ENCODE measurements around the gene ZSCAN5A. TPM values are rescaled to one million over a fixed set of nuclear protein-coding genes. Genes with fewer than 3 reads are reported as not detected.
"Not testable (repeated sequence)": the region's sequence is repeated elsewhere in the genome, so short reads cannot be mapped to it uniquely, and the experiment has no call there.

ZSCAN5A gene
- polyA plus RNA-seq, 1 of the 3 experiments (the other 2 are of a cell fraction) = 6.8 TPM

GRCh38 chr19:56199687-56200086, 115.0 kb downstream of the ZSCAN5A start:
- DNase-seq = no peak
- Histone ChIP-seq H3K9me2 (no peaks in the 10 kb centered on the region), H3K4me3 (ENCODE audit: low read depth in 2 of 2, low read length in 1 of 2) (no peak overlapping the region), H3K36me3 (replicated peaks in 1 of 2; ENCODE audit: control insufficient read depth in 1 of 2, insufficient read depth in 2 of 2, low read length in 1 of 2) (no peaks in the 10 kb centered on the region), H3K27ac (ENCODE audit: low read depth in 2 of 2, low read length in 1 of 2) (no peak overlapping the region), H3F3A (replicated peaks; ENCODE audit: insufficient read depth) (no peaks in the 10 kb centered on the region), H3K9ac (no peak overlapping the region), H3K4me2 (no peak overlapping the region), H3K27me3 (ENCODE audit: insufficient read depth) (peaks cover 41% of the 10 kb centered on the region; the same call in 1 of the 2 replicates), H2AFZ (ENCODE audit: low read depth) (no peak overlapping the region), H3K79me2 (ENCODE audit: insufficient read depth) (no peaks in the 10 kb centered on the region), H4K20me1 (ENCODE audit: insufficient read depth) (no peaks in the 10 kb centered on the region), H3K9me3 (no peaks in the 10 kb centered on the region), H3K4me1 (ENCODE audit: control insufficient read depth in 1 of 2, insufficient read depth in 2 of 2, low read depth in 1 of 2, low read length in 1 of 2) (no peaks in the 10 kb centered on the region)
- ChIA-PET POLR2A (no interaction called here), CTCF (interaction anchor here (0.8 kb wide), 2 partner anchors 21 to 133 kb away, joined by 3 read pairs; no protein-coding TSS in a partner anchor)
- TF ChIP-seq TEAD4 (IDR thresholded peaks at IDR 0.05; ENCODE audit: borderline replicate concordance, insufficient read depth) (no peak), REST (IDR thresholded peaks at IDR 0.05; ENCODE audit: low read depth, low read length) (no peak), MAX (IDR thresholded peaks at IDR 0.05; ENCODE audit: low read depth) (no peak), ELF1 (IDR thresholded peaks at IDR 0.05) (no peak), POLR2AphosphoS5 (IDR thresholded peaks at IDR 0.05; ENCODE audit: low read depth, low read length) (no peak), MXI1 (IDR thresholded peaks at IDR 0.05; ENCODE audit: low read depth, low read length) (no peak), YY1 (IDR thresholded peaks at IDR 0.05; ENCODE audit: low read depth) (no peak), ZBTB33 (IDR thresholded peaks at IDR 0.05; ENCODE audit: borderline replicate concordance, low read depth) (no peak), RFX5 (IDR thresholded peaks at IDR 0.05; ENCODE audit: low read length) (no peak), RCOR1 (IDR thresholded peaks at IDR 0.05; ENCODE audit: low read length) (no peak), USF2 (IDR thresholded peaks at IDR 0.05; ENCODE audit: borderline replicate concordance, low read depth, low read length) (no peak), PBX3 (IDR thresholded peaks at IDR 0.05) (no peak), EZH2phosphoT487 (IDR thresholded peaks at IDR 0.05; ENCODE audit: borderline replicate concordance, low read depth) (no peak), NRF1 (IDR thresholded peaks at IDR 0.05; ENCODE audit: low read depth, low read length) (no peak), IRF3 (IDR thresholded peaks at IDR 0.05; ENCODE audit: low read depth, low read length) (no peak), JUND (IDR thresholded peaks at IDR 0.05) (no peak), CHD2 (IDR thresholded peaks at IDR 0.05; ENCODE audit: low read length, partially characterized antibody) (no peak), FOXM1 (IDR thresholded peaks at IDR 0.05; ENCODE audit: low read depth) (no peak), FOSL2 (IDR thresholded peaks at IDR 0.05; ENCODE audit: borderline replicate concordance, low read depth) (no peak), RXRA (IDR thresholded peaks at IDR 0.05; ENCODE audit: borderline replicate concordance, low read depth) (no peak)
- 1% methylated on average over 7 of the region's 7 CpGs for WGBS (ENCODE audit: low lambda C conversion rate)

GRCh38 chr19:56197646-56198045, 117.0 kb downstream of the ZSCAN5A start, which contains the start of gene ZSCAN5B:
Gene ZSCAN5B, minus strand, starts transcription at chr19:56197783. Its CDS starts 4,731 bp downstream, at chr19:56193052.
- H3K9me2 ChIP-seq; H2AFZ ChIP-seq (ENCODE audit: low read depth); POLR2A ChIA-PET; H3K27ac ChIP-seq (ENCODE audit: low read depth in 2 of 2, low read length in 1 of 2); H3K4me3 ChIP-seq (ENCODE audit: low read depth in 2 of 2, low read length in 1 of 2); H4K20me1 ChIP-seq (ENCODE audit: insufficient read depth); H3F3A ChIP-seq (replicated peaks; ENCODE audit: insufficient read depth); H3K79me2 ChIP-seq (ENCODE audit: insufficient read depth); DNase-seq; H3K9me3 ChIP-seq; H3K4me2 ChIP-seq; H3K4me1 ChIP-seq (ENCODE audit: control insufficient read depth in 1 of 2, insufficient read depth in 2 of 2, low read depth in 1 of 2, low read length in 1 of 2); H3K9ac ChIP-seq; H3K36me3 ChIP-seq (replicated peaks in 1 of 2; ENCODE audit: control insufficient read depth in 1 of 2, insufficient read depth in 2 of 2, low read length in 1 of 2): not testable (repeated sequence)
- peaks cover 51% of the 10 kb centered on the region; the same call in 1 of the 2 replicates for H3K27me3 ChIP-seq (ENCODE audit: insufficient read depth)
- WGBS (ENCODE audit: low lambda C conversion rate) = 69% methylated on average over 23 of the region's 23 CpGs
- CTCF ChIA-PET = interaction anchor here (0.7 kb wide), 1 partner anchor 621 kb away, joined by 3 read pairs; no protein-coding TSS in a partner anchor
